ENCODE results near the gene PSME2.

PSME2 gene

DNA sequence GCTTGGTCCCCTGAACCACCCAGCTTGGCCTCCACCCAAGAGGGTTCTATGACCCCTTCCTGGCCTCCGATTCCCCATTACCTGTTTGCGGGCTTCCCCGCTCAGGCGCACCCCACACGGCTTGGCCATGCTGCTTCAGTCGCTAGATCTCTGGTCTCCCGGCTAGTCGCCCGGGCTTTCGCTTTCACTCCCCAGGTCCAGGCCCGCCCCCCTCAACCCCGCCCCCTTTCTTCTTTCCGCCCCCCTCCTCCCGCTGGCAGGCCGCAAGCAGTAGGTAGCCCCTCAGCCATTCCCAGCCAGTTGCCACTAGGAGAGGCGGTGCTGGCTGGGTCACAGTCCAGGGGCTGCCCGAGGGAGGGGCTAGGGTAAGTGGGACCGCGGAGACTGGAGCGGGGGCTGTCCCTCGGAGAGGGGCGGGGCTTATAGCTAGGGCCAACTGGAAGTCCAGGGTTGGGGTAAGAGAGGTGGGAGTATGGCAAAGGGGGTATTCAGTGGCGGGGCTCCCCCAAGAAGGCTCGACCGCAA is at the start of gene PSME2:
Gene PSME2 (minus strand): TSS at position 158 of the 525 bp plus-strand sequence. CDS start 29 bp downstream, at position 129.
- DNase-seq (ENCODE audit: low read depth in 2 of 2): peak; percentile 92 to 94

- peak in 1 of 2 experiments; percentile 66 for DNase-seq (ENCODE audit: low read depth in 2 of 2)
Measured at GRCh38 chr14:24195186-24196070, 49.0 kb upstream of the PSME2 start, which contains the start of gene TM9SF1. Gene TM9SF1 (minus strand): TSS chr14:24195441. CDS start chr14:24195019, 422 bp downstream.

DNA sequence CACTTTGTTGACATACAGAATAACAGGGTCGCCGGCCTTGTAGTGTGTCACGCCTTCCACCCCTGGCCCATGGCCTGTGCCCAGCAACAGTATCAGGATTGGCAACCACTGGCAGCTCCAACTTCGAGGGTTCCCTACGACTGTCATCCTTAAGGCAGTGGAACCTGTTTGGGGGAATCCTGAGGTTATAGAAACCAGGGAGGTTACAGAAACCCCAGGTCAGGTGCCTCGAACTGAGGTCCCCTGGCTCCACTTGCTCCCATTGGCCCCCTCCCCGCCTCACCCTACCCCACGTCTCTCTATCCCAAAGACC is 48.4 kb upstream of the PSME2 start:
- DNase-seq (ENCODE audit: low read depth in 2 of 2): no peak

DNA sequence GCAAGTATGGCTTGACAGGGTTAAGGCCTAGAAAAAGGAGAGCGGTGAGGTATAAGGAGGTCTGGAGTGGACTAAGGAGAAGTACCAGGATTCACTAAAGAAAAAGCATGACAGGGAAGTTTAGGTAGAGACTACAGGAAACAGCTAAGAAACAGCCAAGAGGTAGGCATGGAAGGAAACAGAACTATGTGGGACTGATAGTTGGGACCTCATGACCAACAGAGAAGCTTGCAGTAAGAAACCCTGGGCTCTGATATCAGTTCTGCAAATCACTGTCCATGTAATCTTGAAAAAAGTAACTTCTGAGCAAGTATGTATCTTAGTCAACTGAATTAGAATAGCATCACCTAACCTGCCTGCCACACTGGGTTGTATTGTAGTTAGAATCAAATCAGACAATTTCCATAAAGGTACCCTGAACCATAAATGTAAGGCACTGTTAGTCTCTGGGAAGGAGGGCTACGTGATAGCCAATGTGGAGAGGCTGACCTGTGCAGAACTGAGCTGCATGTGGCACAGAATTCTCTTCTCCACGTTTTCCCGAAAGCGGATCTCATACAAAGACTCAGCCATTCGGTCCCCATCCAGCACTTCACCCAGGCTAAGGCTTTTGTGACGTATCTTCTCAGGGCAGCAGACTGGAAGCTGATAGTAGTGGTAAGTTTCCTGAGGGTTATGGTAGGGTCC is 47.9 kb upstream of the PSME2 start:
- no peak for DNase-seq (ENCODE audit: low read depth in 2 of 2)

DNA sequence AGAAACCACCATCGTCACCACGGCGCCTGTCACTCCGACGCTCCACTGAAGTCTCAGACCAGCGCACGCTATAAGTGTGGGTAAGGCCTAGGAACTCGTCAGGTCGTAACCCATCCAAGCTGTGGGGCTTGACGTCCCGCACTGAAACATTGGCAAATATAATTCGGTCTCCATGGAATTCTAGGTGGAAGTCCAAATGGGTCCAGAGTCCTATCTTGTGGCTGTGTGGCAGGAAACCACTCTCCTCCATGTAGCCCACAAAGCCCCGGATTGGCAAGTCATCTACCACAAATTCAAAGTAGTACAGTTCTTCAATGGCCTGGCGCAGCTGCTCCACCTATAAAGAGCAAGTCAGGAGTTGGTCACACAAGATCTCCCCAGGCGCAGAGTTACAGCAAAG is 46.5 kb upstream of the PSME2 start:
- DNase-seq (ENCODE audit: low read depth in 2 of 2): no peak

DNA sequence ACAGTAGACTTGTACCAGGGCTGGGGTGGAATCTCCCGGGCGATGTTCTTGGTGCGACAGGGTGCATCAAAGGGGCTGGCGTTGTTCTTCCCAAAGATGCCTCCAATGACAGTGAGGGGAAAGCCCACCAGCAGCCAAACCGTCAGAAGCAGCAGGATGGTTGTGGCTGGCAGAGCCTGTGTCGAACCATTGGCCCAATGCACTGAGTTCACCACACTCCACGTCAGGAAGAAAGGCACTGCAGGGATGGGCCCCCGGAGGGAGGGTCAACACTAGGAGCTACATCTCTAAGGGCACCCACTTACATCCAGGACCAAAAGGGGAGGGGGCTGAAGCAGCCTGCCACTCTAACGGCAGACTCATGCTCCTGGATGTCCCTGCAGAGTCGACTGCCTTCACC is 44.0 kb upstream of the PSME2 start:
- DNase-seq (ENCODE audit: low read depth in 2 of 2): no peak

DNA sequence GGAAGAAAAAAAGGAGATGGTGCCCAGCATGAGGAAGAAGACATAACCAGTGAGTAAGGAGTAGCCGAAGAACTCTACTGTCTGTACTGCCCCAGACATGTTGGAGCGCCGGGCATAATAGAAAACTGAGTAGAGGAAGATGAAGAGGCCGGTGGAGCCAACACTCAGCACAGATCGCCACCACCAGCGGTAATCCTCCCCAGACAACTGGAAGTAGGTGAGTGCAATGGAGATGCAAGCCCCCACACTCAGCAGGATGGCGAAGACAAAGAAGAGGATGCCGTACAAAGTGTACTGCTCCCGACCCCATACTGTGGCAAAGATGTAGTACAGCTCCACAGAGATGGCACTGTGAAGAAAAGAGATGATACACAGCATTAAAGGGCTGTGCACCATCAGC is 43.0 kb upstream of the PSME2 start:
- DNase-seq (ENCODE audit: low read depth in 2 of 2): no peak

GRCh38 chr14:24189059-24189375 is 42.6 kb upstream of the PSME2 start:
- no peak for DNase-seq (ENCODE audit: low read depth in 2 of 2)

GRCh38 chr14:24188251-24189058 is 42.0 kb upstream of the PSME2 start, which contains the start of gene IPO4:
Gene IPO4 (minus strand): TSS chr14:24188816. CDS start chr14:24188787, 29 bp downstream.
- DNase-seq (ENCODE audit: low read depth in 2 of 2): peak; percentile 94

GRCh38 chr14:24187539-24187915 is 41.1 kb upstream of the PSME2 start:
- no peak for DNase-seq (ENCODE audit: low read depth in 2 of 2)

DNA sequence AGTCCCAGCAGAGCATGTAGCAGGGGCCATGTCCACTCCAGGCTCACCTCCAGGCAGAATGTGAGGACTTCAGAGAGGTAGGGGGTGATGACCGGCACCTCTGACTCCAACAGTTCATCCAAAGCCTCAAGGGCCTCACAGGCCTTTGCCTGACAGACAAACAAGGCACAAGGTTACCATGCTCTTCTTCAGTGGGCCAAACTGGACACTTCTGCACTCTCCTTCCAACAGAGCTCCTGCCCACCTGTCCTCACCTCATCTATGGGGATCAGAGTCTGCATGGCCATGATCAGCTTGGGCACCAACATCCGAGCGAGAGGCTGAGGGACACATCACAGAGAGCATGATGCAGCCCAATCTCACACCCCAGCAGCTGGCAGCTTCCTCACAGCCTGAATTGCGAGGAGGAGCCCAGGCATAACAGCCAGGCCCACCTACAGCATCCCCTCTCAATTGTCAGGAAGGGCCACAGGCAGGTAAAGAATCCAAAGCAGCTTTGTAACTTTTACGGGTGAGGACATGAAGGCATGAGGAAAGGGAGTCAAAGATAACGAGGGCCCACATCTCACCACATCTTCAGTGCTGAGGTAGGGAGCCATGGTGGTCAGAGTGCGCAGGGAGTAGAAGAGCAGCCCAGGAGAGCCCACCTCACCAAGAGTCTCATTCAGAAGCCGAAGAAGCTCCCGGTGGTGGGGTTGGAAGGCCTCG is 40.6 kb upstream of the PSME2 start:
- DNase-seq (ENCODE audit: low read depth in 2 of 2): no peak

DNA sequence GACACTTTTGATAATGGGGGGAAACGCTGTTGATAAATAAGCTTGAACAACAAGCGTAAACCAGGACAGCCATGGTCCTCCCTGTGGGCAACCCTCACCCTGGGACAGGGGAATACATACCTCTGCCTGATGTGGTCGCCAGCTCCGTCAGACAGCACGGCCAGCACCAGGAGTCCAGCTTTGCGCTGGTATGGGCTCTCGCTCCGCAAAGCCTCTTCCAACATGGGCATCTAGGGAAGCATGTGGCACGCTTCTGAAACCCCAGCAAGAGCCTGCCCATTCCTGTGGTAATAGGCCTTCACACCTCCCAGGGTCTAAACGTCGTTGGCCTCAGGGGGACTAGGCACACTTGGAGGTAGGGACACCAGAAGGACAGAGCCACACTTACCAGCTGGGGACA is 39.3 kb upstream of the PSME2 start:
- DNase-seq (ENCODE audit: low read depth in 2 of 2): no peak

DNA sequence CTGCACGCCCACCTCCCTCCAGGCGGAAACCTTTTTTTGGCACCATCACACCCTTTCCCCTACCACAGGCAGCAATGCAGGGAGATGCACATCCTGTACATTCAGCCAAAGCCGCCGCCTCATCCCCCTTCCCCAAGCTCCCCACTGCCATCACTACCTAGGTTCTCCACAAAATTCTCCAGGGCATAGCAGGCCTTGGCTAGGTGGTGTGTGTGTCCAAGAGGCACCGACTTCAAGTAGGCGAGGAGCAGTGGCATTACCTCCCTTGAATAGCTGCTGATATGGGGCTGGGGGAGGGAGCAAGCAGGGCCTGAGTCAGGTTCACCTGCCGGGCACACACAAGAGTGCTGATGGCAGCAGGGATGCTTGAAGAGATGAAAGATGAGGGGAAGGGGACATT is 38.6 kb upstream of the PSME2 start:
- no peak for DNase-seq (ENCODE audit: low read depth in 2 of 2)

DNA sequence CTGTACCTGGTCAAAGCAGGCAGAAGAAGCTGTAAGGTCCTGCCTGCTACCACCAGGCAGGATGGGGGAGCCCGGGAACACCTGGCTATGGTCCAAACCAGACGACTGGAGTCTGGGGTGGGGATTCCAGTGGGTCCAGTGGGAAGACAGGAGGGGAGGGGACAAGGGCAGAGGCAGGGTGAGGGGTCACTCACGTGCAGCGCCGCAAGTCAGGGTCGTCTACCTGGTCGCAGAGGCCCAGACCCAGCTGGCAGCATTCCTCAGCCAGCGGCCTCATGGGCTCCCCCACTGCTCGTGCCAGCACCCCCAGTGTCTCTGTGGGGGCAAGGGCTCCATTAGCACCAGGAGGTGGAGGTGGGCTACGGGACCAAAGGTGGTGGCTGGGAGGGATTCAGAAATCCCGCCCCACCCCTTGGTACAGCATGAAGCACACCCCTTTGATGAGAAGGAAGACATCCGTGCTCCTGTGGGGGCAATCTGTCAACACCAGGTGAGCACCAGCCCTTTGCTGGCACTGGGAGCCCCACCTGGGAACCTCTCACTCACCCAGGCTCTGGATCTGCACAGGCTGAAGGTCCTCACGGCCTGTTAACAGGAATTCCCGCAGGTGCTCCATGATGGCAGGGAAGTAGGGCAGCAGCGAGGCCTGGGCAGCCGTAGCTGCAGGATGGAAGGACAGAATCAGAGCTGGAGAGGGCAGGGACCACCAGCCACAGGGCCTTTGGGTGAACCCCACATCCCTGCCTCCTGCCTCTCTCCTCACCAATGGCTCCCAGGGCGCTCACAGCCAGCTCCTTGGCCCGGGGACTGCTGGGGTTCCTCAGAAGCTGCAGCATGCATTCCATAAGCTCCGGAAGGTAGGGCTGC is 37.9 kb upstream of the PSME2 start:
- no peak for DNase-seq (ENCODE audit: low read depth in 2 of 2)

GRCh38 chr14:24183014-24183481 is 36.6 kb upstream of the PSME2 start:
- no peak for DNase-seq (ENCODE audit: low read depth in 2 of 2)

GRCh38 chr14:24182110-24182882 is 35.9 kb upstream of the PSME2 start:
- no peak for DNase-seq (ENCODE audit: low read depth in 2 of 2)

- DNase-seq (ENCODE audit: low read depth in 2 of 2): no peak
Measured at GRCh38 chr14:24181371-24182077, 35.1 kb upstream of the PSME2 start.

- DNase-seq (ENCODE audit: low read depth in 2 of 2): peak in 1 of 2 experiments; percentile 20
Measured at GRCh38 chr14:24179961-24180796, 33.8 kb upstream of the PSME2 start.
